K562 (cell line): ENCODE results near the gene ANKRD34A. TPM values are rescaled to one million over a fixed set of nuclear protein-coding genes. Genes with fewer than 3 reads are reported as not detected.

Experiments used
- ATF1 ChIP-seq, 2 experiments: fragments of 450-650 bp in 1 of 2; IDR thresholded peaks; 2 replicates each; pipeline ENCODE4 v1.6.1; 2016; ENCODE audit warnings: missing compliant biosample characterization in 1 of 2, missing genetic modification characterization in 1 of 2
- CAMTA2 ChIP-seq: fragments of 250-450 bp; sonication (Bioruptor Pico); conservative IDR thresholded peaks from 2 replicates; pipeline ENCODE4 v1.5.1; 2022
- FOXA3 ChIP-seq, 2 experiments: fragments of 450-650 bp in 1 of 2; sonication (generic) in 1 of 2; formaldehyde crosslinking; IDR thresholded peaks in 1 of 2; conservative IDR thresholded peaks in 1 of 2; 2 replicates each; pipeline versions ENCODE4 v1.4.0 to v1.8.0; 2020 to 2022; ENCODE audit warnings: mild to moderate bottlenecking in 2 of 2, missing genetic modification reagents in 1 of 2
- FOXJ2 ChIP-seq: fragments of 200-800 bp; sonication (Bioruptor generic); IDR thresholded peaks from 2 replicates; pipeline ENCODE4 v1.6.1; 2016; ENCODE audit warnings: missing genetic modification characterization, missing compliant biosample characterization
- MEF2A ChIP-seq: IDR thresholded peaks from 2 replicates; pipeline ENCODE4 v1.6.1; 2011; ENCODE audit warnings: low read depth, mild to moderate bottlenecking, low read length, moderate library complexity; ENCODE audit not compliant: control insufficient read depth
- MTA1 ChIP-seq: fragments of 450-650 bp; IDR thresholded peaks from 2 replicates; pipeline ENCODE4 v1.6.1; 2017; ENCODE audit warnings: borderline replicate concordance
- POLR3G ChIP-seq: IDR thresholded peaks from 2 replicates; pipeline ENCODE4 v1.6.1; 2011; ENCODE audit not compliant: insufficient read length, insufficient replicate concordance; ENCODE audit errors: extremely low read depth
- PRMT5 ChIP-seq: sonication (generic); formaldehyde crosslinking; IDR thresholded peaks from 2 replicates; pipeline ENCODE4 v1.5.0; 2020; ENCODE audit warnings: missing genetic modification reagents
- SRSF3 ChIP-seq: fragments of 200-400 bp; formaldehyde crosslinking; IDR thresholded peaks from 2 replicates; pipeline ENCODE4 v1.6.1; 2016; ENCODE audit warnings: mild to moderate bottlenecking, low read length, moderate library complexity; ENCODE audit not compliant: insufficient read depth
- ZKSCAN1 ChIP-seq: fragments of 150-350 bp; IDR thresholded peaks from 2 replicates; pipeline ENCODE4 v1.6.1; 2016; ENCODE audit warnings: low read depth, low read length
- ZNF197 ChIP-seq: fragments of 200-800 bp; sonication (Bioruptor generic); IDR thresholded peaks from 2 replicates; pipeline ENCODE4 v1.6.1; 2016; ENCODE audit warnings: low read depth, missing genetic modification characterization, missing compliant biosample characterization
- ZNF644 ChIP-seq: fragments of 200-800 bp; sonication (Bioruptor generic); IDR thresholded peaks from 2 replicates; pipeline ENCODE4 v1.6.1; 2016; ENCODE audit warnings: low read depth, missing genetic modification characterization, missing compliant biosample characterization
- polyA plus RNA-seq, 8 experiments: library from polyadenylated mRNA; depleted of rRNA in 4 of 8; stranded (reverse) in 5 of 8; unstranded in 3 of 8; fragments of >200 nt; fragmentation: Nextera tagmentation in 2 of 8; fragmentation: Illumina TruSeq in 1 of 8; extraction: Ambion mirVana in 2 of 8; extraction: Trizol in 1 of 8; gene quantifications; 2 replicates each; pipeline versions ENCODE4 v1.2.1 to v1.2.3, GENCODE V29; 2011 to 2014; ENCODE audit warnings: inconsistent platforms in 1 of 8, missing spikeins in 1 of 8
- total RNA-seq, 7 experiments: library from RNA; depleted of rRNA in 6 of 7; stranded (reverse); fragments of >200 nt in 6 of 7; fragmentation: Illumina TruSeq in 2 of 7; extraction: Trizol in 2 of 7; gene quantifications; 2 replicates each; pipeline versions ENCODE4 v1.2.1 to v1.2.3, GENCODE V29; 2011 to 2021; ENCODE audit warnings: low replicate concordance in 1 of 7
- TF ChIP-seq, protein P1 (sequence below), 2 experiments: fragments of 450-650 bp in 1 of 2; sonication (generic) in 1 of 2; formaldehyde crosslinking in 1 of 2; IDR thresholded peaks in 1 of 2; conservative IDR thresholded peaks in 1 of 2; 2 replicates each; pipeline versions ENCODE4 v1.6.1 to v1.8.1; 2016 to 2023; ENCODE audit warnings: mild to moderate bottlenecking in 2 of 2, moderate library complexity in 2 of 2, inconsistent platforms in 1 of 2, missing genetic modification reagents in 1 of 2
- TF ChIP-seq, protein P2 (sequence below): fragments of 450-650 bp; formaldehyde crosslinking; IDR thresholded peaks from 2 replicates; pipeline ENCODE4 v1.4.0; 2020; ENCODE audit warnings: mild to moderate bottlenecking, moderate library complexity
- TF ChIP-seq, protein P3 (sequence below): fragments of 450-650 bp; IDR thresholded peaks from 2 replicates; pipeline ENCODE4 v1.6.1; 2016
- TF ChIP-seq, protein P4 (sequence below): sonication (generic); formaldehyde crosslinking; IDR thresholded peaks from 2 replicates; pipeline ENCODE4 v1.8.1; 2023; ENCODE audit warnings: mild to moderate bottlenecking, missing genetic modification reagents
- TF ChIP-seq, protein P5 (sequence below): fragments of 200-800 bp; sonication (Bioruptor generic); IDR thresholded peaks from 2 replicates; pipeline ENCODE4 v1.6.1; 2017; ENCODE audit warnings: missing genetic modification characterization, missing compliant biosample characterization
- TF ChIP-seq, protein P6 (sequence below): fragments of 250-450 bp; sonication (Bioruptor Pico); IDR thresholded peaks from 2 replicates; pipeline ENCODE4 v1.9.0; 2021; ENCODE audit warnings: mild to moderate bottlenecking

ANKRD34A gene
- total and polyA plus RNA-seq, 9 of the 15 experiments (the other 6 are each of a cell fraction or from before 2014, with no cell fraction given) = 0.06 to 1.6 (median 0.43) TPM

DNA sequence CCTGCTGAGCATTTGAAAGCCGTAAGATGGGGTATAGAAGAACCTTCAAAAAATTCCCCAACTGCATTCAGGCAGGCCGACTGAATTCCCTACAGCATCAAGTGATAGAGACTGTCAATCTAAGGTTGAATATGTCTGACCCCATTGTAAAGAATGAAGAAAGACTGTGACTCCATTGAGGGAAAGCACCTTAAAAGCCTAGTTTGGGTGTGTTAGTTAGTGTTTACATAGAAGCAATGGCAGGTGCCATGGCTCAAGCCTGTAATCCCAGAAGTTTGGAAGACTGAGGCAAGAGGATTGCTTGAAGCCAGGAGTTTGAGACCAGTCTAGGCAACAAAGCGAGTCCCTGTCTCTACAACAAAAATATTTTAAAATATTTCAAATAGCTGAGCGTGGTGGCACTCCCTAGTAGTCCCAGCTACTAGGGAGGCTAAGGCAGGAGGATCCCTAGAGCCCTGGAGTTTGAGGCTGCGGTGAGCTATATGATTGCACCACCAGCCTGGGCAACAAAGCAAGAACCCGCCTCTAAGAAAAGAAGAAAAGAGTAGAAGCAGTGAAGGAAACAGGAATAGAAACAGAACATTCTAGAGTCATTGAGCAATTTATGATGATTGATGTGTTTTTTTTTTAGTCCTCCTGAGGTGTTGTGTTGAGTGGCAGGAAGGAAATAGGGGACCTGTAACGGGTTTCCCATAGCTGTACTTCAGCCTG lies 15.5 kb upstream of the ANKRD34A start (continued):
- TF ChIP-seq ATF1 (CRISPR knock-in tag; IDR thresholded peaks at IDR 0.05) (no peak), ATF1 (tag; IDR thresholded peaks at IDR 0.05) (peak; percentile 62), FOXJ2 (tag) (no peak), ZKSCAN1 (no peak), CAMTA2 (CRISPR knock-in tag) (no peak), POLR3G (no peak), MTA1 (no peak), FOXA3 (CRISPR knock-in tag; conservative IDR thresholded peaks at IDR 0.05 in 1 of 2, IDR thresholded peaks at IDR 0.05 in 1 of 2) (peak; percentile 13 to 17; a peak in 2 of 4 replicates), ZNF644 (tag) (no peak), SRSF3 (no peak), MEF2A (no peak), PRMT5 (no peak), ZNF197 (CRISPR knock-in tag) (no peak; the same call in 1 of the 2 replicates)
- TF ChIP-seq, protein P1, sequence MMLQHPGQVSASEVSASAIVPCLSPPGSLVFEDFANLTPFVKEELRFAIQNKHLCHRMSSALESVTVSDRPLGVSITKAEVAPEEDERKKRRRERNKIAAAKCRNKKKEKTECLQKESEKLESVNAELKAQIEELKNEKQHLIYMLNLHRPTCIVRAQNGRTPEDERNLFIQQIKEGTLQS (IDR thresholded peaks at IDR 0.05) = 0 out of 2 replicates have a peak, but pooled peaks have one; percentile 4
- TF ChIP-seq, protein P1 (CRISPR knock-in tag; conservative IDR thresholded peaks at IDR 0.05) = no peak
- TF ChIP-seq, protein P2, sequence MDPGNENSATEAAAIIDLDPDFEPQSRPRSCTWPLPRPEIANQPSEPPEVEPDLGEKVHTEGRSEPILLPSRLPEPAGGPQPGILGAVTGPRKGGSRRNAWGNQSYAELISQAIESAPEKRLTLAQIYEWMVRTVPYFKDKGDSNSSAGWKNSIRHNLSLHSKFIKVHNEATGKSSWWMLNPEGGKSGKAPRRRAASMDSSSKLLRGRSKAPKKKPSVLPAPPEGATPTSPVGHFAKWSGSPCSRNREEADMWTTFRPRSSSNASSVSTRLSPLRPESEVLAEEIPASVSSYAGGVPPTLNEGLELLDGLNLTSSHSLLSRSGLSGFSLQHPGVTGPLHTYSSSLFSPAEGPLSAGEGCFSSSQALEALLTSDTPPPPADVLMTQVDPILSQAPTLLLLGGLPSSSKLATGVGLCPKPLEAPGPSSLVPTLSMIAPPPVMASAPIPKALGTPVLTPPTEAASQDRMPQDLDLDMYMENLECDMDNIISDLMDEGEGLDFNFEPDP (CRISPR knock-in tag) = 0 out of 2 replicates have a peak, but pooled peaks have one; percentile 14
- TF ChIP-seq, protein P3, sequence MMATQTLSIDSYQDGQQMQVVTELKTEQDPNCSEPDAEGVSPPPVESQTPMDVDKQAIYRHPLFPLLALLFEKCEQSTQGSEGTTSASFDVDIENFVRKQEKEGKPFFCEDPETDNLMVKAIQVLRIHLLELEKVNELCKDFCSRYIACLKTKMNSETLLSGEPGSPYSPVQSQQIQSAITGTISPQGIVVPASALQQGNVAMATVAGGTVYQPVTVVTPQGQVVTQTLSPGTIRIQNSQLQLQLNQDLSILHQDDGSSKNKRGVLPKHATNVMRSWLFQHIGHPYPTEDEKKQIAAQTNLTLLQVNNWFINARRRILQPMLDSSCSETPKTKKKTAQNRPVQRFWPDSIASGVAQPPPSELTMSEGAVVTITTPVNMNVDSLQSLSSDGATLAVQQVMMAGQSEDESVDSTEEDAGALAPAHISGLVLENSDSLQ = peak; percentile 89
- TF ChIP-seq, protein P4, sequence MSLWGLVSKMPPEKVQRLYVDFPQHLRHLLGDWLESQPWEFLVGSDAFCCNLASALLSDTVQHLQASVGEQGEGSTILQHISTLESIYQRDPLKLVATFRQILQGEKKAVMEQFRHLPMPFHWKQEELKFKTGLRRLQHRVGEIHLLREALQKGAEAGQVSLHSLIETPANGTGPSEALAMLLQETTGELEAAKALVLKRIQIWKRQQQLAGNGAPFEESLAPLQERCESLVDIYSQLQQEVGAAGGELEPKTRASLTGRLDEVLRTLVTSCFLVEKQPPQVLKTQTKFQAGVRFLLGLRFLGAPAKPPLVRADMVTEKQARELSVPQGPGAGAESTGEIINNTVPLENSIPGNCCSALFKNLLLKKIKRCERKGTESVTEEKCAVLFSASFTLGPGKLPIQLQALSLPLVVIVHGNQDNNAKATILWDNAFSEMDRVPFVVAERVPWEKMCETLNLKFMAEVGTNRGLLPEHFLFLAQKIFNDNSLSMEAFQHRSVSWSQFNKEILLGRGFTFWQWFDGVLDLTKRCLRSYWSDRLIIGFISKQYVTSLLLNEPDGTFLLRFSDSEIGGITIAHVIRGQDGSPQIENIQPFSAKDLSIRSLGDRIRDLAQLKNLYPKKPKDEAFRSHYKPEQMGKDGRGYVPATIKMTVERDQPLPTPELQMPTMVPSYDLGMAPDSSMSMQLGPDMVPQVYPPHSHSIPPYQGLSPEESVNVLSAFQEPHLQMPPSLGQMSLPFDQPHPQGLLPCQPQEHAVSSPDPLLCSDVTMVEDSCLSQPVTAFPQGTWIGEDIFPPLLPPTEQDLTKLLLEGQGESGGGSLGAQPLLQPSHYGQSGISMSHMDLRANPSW = no peak
- TF ChIP-seq, protein P5, sequence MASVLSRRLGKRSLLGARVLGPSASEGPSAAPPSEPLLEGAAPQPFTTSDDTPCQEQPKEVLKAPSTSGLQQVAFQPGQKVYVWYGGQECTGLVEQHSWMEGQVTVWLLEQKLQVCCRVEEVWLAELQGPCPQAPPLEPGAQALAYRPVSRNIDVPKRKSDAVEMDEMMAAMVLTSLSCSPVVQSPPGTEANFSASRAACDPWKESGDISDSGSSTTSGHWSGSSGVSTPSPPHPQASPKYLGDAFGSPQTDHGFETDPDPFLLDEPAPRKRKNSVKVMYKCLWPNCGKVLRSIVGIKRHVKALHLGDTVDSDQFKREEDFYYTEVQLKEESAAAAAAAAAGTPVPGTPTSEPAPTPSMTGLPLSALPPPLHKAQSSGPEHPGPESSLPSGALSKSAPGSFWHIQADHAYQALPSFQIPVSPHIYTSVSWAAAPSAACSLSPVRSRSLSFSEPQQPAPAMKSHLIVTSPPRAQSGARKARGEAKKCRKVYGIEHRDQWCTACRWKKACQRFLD (CRISPR knock-in tag) = peak; percentile 84
- TF ChIP-seq, protein P6, sequence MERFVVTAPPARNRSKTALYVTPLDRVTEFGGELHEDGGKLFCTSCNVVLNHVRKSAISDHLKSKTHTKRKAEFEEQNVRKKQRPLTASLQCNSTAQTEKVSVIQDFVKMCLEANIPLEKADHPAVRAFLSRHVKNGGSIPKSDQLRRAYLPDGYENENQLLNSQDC = 0 out of 2 replicates have a peak, but pooled peaks have one; percentile 11
